Right ventricle myocardium superior (tissue), 1 donor: ENCODE data around the gene NLRP10. TPM values are rescaled to one million over a fixed set of nuclear protein-coding genes. Genes with fewer than 3 reads are reported as not detected.
"Not testable (repeated sequence)": the region's sequence is repeated elsewhere in the genome, so short reads cannot be mapped to it uniquely, and the experiment has no call there.

ENCODE experiments used
- ATAC-seq: fragments of 200-7000 bp; cut with Tn5 transposase; one replicate; pipeline ENCODE4 v1.9.1; 2020; ENCODE audit warnings: mild to moderate bottlenecking; ENCODE audit not compliant: poor library complexity
- DNase-seq: peaks from one replicate; pipeline ENCODE4 v3.0.0-alpha.2; 2020
- intact Hi-C: fragments of 100-400 bp; cut with DNase I; formaldehyde crosslinking; loops from one replicate; pipeline ENCODE4 v1.11.2; 2022
- long read RNA-seq: library from polyadenylated mRNA; unstranded; transcript quantifications from one replicate; pipeline ENCODE4 v2.0.0, GENCODE V29; 2021
- total RNA-seq: library from RNA; stranded (reverse); fragmentation: NEBNext Ultra II Directional; extraction: Animal tissue kit (Norgen Biotek cat#: 25700); gene quantifications from one replicate; pipeline ENCODE4 v1.2.1, GENCODE V29; 2021
- donor health status: DM: no; HTN: yes; CAD: no; lungs with severe emphysema.

The NLRP10 gene, protein sequence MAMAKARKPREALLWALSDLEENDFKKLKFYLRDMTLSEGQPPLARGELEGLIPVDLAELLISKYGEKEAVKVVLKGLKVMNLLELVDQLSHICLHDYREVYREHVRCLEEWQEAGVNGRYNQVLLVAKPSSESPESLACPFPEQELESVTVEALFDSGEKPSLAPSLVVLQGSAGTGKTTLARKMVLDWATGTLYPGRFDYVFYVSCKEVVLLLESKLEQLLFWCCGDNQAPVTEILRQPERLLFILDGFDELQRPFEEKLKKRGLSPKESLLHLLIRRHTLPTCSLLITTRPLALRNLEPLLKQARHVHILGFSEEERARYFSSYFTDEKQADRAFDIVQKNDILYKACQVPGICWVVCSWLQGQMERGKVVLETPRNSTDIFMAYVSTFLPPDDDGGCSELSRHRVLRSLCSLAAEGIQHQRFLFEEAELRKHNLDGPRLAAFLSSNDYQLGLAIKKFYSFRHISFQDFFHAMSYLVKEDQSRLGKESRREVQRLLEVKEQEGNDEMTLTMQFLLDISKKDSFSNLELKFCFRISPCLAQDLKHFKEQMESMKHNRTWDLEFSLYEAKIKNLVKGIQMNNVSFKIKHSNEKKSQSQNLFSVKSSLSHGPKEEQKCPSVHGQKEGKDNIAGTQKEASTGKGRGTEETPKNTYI
- total RNA-seq: not detected
- long read RNA-seq: 0 reads

DNA sequence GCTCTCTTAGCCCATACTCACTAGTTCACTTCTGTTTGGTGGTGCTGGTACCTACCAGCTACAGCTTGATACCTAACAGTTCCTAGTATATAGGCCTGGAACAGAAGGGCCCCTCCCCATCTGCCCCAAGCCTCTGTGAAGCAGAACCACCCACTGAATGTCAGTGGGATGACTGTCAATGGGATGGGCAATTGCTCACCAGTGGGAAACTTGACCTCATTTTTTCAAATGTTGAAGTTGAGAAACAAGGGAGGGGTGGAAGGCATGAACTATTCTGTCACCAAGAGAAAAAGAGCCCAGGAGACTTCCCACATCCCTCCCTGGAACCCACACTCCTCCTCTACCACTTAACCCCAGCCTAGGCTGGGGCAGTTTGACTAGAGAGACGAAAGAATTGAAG, at the start of gene NLRP10:
NLRP10 (minus strand) TSS at position 62 of the 400 bp plus-strand sequence. CDS start 1,952 bp downstream, outside the sequence.
- no peak for DNase-seq
- intact Hi-C loops: no loop called here

DNA sequence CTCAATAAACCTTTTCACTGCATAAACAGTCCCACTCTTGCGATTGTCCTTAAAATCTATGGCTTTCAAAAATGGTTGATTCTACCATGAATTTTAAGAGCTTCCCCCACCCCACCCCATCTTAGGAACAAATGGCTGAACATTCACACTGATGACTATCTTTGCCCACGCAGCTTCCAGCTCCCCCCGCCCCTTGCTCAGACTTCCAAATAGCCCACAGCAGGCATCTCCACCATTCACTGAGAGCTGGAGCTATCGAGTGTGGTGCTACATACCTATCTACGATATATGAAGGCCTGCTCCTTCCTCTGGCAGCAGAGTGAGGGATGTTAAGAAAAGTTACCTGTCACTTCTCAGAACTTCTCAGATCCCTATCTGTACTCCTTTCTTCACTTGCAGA, 48.6 kb upstream of the NLRP10 start:
- DNase-seq: no peak
- intact Hi-C loops: no loop called here
- no peak for ATAC-seq

More for the DNA sequence above, at the start of gene NLRP10:
- no peak for ATAC-seq

DNA sequence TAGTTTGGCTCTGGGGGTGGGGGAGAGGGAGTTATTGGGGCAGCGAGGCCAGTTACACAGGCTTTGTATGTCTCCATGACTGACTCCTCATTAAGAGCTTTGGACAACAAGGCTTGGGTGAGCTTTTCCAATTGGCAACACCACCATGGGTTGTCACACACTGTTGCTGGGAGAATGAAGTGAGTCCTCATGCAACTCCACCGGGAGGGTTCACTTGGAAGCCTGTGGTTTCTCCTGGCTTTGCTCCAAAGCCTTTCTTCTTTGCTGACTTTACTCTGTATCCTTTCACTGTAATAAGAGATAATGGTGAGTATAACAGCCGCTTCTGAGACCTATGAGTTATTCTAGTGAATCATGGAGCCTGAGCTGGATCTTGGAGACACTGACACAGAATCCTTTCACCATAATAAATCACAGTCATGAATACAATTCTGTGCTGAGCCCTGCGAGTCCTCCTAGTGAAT, 46.8 kb upstream of the NLRP10 start:
- ATAC-seq: no peak
- intact Hi-C loops: no loop called here
- DNase-seq: no peak

DNA sequence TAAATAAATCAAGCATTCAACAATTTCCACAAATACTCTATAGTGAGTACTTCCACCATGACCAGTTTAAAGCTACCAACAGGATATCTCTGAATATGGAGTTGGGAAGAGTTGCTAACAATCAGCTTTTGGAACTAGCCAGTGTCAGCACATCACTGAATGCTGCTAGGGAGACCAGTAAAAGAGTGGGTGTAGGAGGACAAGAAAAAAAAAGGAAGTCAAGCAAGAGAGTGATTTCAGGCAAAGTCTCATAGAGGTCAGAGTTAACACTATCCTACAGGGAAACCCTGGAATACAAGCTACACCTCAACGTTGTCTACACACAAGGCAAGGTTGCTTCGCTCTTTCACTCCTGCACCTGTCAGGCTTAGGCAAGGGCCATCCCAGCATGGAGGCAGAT, 46.1 kb upstream of the NLRP10 start:
- ATAC-seq (no peak), DNase-seq (no peak)
- intact Hi-C loops: no loop called here

DNA sequence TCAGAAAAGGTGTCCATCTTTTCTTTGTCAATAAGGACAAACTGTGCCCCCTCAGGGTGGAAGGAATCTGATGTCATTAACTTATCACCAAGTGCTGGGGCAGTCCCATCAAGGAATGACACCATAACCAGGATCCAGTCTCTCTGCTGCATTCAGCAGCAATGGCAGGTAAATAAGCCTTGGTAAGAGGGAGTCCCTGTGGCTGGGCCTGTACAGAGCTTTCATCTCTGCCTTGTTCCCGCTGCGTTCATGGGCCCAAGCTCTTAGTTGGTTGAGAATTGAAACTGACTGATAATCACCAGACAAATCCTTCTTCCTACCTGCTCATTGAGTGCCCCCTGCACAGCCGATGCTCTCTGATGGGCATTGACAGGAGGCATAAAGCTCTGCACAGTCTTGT, 44.6 kb upstream of the NLRP10 start:
- ATAC-seq: no peak
- no peak for DNase-seq
- intact Hi-C loops: no loop called here

DNA sequence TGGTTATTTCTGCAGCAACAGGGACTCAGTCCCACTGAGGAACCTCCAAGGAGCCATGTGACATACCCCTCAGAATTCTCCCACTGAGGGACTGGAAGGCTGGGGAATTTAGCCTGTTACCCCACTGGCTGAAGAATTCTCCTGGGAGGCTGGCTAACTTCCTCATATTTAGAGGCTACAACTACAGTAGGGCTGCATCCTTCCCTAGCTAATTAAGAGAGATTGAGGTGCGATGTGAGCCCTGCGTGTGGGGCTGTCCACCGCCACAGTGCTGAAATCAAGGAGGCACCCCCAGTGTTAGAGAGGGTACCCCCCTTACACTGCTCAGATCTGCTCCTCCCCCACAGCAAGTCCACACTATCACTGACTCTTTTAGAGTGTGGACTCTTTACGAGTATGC, 43.0 kb upstream of the NLRP10 start:
- intact Hi-C loops: no loop called here
- no peak for DNase-seq
- ATAC-seq: no peak

DNA sequence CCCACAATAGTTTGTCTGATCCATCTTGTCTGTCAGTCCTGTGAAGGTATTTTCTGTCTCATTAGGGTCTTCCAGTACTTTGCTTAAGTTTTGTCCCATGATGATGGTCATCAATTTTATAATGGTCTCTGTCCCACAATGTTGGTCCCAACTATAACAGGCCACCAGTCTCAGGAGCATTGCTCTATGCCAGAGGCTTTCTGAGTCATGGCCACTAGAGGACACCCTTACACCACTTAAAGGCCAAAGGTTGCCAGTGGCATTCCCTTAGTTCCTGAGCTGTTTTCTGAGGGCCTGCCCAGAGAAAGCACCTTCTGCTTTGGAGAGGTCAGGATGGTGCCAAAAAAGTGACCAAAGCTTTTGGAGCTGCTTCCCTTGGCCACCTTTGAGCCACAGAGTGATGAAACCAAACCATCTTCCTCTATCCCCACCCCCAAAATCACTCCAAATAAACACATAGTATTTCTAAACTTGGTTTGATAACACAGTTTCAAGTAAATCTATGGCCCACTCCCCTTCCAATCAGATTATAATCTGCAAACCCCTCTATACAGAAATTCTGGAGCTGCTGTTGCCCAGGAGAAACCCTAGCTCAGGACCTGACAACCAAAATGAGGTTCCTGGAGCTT, 41.2 kb upstream of the NLRP10 start:
- intact Hi-C loops: loop anchor here (2.0 kb wide), 1 partner anchor 92 kb away; no protein-coding TSS in a partner anchor
- peak; percentile 93 for ATAC-seq
- no peak for DNase-seq

DNA sequence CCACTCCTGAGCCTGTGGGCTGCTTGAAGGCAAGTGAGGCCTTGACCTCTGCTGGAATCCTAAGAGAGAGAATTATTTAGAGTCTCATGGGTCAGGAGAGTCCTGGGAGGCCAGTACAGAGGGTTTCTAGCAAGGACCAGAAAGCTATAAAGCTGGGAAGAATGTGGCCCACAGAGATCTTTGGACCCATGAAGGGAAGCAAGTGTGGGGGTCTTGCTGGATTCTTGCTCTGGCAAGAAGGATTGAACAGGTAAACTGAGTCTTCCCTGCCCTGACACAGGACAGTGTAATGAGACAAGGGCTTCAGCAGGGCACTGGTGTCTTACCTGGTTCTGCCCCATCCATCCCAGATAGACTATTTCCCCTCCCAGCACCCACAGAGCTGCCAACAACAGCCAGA, 40.3 kb upstream of the NLRP10 start:
- DNase-seq (no peak), ATAC-seq (no peak)
- intact Hi-C loops: no loop called here

DNA sequence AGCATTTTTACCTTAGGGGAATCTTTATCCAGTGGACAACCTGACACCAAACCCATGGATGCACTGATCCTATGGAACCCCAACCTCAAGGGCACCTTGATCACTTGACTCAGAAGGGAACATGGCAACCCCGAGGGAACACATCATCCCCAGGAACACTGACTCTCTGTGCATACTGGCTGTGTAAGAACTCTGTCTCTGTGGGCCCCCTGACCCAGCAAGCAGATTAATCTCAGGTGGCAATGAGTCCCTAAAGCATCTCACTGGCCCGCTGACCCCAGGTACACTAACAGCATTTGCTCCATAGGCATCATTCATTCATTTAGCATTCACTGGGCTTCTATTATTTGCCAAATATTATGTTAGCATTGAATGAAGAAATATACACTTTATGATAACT, 38.8 kb upstream of the NLRP10 start:
- intact Hi-C loops: no loop called here
- no peak for ATAC-seq
- DNase-seq: no peak

DNA sequence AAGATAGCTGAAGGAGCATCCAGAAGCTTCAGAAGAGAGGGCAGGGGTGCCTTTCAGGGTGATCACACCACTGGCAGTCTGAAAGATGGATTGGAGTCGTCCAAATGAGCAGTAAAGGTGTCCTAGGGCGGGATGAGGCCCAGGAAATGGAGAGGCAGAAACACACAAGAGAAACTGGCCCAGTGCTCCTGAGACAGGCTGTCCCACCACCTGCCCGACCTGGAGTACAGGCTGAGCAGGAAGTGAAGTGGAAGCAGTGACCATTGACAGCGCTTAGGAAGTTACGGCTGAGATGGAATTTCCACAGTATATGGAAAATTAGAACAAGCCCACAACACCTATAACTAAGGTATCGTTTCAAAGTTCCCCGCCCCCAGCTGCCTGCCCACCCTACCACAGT, 37.9 kb upstream of the NLRP10 start:
- ATAC-seq (no peak), DNase-seq (no peak)
- intact Hi-C loops: no loop called here

DNA sequence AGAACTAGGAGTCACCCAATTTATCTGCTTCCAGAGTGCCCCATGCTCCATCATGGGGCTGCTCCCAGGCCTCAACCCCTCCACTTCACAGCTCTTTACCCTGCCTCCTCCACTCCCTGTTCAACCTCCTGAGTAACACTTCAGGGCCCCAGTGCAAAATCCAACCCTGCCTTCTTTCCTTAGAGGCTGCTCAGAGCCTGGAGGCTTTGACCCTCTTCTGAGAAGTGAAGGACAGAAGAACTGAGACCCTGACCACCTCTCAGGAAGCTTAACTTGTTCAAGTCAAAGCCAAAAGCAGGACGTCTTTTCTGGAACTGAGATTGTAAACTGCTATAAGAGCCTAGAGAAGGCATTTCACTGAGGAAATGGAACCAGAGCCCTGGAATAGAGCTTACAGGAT, 37.4 kb upstream of the NLRP10 start:
- DNase-seq (no peak), ATAC-seq (no peak)
- intact Hi-C loops: no loop called here

DNA sequence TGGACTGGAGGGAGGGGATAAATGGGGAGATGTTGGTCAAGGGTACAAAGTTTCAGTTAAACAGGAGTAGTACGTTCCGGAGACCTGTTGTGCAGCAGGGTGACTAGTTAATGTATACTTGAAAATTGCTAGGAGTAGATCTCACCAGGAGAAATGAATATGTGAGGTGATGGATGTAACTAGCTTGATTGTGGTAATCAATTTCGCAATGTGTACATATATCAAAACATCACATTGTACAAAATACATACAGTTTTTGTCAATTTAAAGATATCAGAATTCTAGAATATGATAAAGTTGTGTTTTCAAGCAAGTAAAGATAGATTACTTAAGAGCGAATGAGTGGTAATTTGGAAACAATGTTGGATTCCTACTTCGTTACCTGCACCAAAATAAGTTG, 35.1 kb upstream of the NLRP10 start:
- intact Hi-C loops: no loop called here
- DNase-seq (no peak), ATAC-seq (no peak)

DNA sequence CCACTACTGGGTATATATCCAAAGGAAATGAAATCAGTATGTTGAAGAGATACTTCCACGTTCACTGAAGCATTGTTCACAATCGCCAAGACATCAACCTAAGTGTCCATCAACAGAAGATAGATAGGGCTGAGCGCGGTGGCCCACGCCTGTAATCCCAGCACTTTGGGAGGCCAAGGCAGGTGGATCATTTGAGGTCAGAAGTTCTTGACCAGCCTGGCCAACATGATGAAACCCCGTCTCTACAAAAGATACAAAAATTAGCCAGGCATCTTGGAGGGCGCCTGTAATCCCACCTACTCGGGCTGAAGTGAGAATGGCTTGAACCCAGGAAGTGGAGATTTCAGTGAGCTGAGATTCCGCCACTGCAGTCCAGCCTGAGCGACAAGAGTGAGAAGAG, 34.5 kb upstream of the NLRP10 start:
- intact Hi-C loops: no loop called here
- ATAC-seq: no peak
- no peak for DNase-seq

DNA sequence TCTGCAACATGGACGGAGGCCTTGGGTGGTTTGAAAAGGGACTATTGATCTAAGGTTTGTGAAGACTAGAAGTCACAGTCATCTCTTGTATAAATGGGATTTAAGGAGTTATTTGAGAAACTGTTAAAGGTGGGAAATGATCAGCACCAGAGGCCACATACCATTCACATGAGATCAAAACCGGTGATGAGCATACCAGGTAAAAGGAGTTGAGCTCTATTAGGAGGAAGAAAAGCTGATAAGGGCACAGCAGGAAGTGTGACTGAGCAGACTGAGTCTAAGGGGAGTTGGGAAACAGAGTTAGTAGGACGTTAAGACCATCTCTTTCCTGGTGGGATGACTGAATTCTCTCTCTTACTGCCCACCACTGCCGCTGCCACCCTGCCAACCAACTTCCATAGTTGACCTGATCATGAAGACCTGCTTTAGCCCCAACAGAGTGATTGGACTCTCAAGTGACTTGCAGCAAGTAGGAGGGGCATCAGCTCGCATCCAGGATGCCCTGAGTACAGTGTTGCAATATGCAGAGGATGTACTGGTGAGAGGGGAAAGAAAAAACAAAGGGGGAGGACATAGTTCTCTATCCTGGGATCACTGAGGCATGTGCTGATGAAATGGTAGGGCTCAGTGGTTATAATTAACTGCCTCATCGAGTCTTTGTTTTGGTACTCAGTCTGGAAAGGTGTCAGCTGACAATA, 29.5 kb upstream of the NLRP10 start:
- intact Hi-C loops: no loop called here
- DNase-seq (no peak), ATAC-seq (no peak)

DNA sequence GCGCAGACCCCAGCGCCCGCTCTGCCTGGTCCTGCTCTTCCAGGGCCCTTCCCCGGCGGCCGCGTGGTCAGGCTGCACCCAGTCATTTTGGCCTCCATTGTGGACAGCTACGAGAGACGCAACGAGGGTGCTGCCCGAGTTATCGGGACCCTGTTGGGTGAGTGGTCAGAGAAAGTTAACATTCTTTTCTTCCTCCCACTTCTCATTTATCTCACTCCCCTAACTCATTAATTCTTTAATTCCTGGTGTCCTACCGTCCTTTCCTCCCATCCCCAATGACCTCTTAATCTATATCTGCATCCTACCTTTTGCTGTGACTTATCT, 22.3 kb upstream of the NLRP10 start:
- not testable (repeated sequence) for ATAC-seq, DNase-seq
- intact Hi-C loops: loop anchor here (5.0 kb wide), 1 partner anchor 95 kb away; no protein-coding TSS in a partner anchor

DNA sequence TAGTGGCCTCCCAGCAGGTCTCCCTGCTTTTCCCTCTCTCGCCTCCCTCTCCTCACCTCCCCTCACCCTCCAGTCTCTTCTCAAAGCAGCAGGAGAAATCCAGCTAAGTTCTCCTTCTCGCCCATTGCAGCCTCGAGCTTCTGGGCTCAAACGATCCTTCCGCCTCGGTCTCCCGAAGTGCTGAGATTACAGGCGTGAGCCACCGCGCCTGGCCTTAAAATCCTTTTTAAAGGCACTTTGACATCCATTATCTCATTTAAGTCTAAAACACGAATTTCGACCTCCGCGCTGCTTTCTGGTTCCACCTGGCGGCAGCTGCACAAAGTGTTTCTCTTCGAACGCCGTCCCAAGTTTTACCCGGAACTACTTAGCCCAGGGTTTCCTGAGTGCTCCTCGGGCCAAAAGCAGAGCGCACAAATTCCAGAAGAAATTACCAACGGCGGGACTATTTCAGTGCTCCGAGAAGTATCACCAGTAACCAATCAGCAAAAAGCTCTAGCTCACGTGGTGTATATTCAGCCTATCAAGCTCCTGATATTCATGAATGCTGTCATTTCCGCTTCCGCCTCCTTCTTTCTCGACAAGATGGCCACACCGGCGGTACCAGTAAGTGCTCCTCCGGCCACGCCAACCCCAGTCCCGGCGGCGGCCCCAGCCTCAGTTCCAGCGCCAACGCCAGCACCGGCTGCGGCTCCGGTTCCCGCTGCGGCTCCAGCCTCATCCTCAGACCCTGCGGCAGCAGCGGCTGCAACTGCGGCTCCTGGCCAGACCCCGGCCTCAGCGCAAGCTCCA, 21.7 kb upstream of the NLRP10 start, which contains the start of gene EIF3F:
EIF3F (plus strand) TSS at position 570 of the 792 bp plus-strand sequence; CDS start at position 586, 16 bp downstream.
- ATAC-seq: peak; percentile 99
- peak; percentile 89 for DNase-seq
- intact Hi-C loops: loop anchor here (5.0 kb wide), 1 partner anchor 95 kb away; no protein-coding TSS in a partner anchor

DNA sequence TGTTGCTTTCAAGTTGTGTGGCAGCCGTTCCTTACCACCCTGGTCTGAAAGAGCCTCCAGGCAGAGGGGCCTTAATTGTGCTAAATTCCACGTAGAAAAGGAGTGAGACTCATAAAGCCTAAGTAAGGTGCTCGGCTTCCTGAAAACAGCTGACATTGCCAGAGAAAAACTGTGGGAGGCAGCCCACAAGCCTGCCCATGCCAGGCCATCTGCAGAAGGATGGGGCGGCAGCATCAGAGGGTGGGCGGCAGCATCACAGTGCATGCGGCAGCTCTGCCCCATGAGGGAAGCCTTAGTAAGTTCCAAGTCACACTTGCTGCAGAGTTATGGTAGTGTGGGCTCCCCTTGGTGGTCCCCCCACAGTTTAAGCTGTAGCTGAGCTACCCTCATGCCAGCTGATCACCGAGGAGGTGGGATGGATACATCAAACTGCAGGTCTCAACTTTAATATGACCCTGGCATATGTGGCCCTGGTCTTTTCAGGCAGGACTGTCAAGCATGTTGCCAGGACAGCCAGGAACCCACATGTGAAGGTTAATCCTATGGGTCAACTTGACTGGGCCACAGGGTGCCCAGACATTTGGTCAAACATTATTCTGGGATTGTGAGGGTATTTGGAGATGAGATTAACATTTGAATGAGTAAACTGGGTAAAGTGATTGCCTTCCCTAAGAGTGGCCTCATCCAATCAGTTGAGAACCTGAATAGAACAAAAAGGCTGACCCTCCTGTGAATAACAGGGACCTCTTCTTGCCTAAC, 18.8 kb upstream of the NLRP10 start:
- intact Hi-C loops: no loop called here
- ATAC-seq (no peak), DNase-seq (no peak)
